ENCODE measurements around the gene TPSG1.
"Not testable (repeated sequence)": the region's sequence is repeated elsewhere in the genome, so short reads cannot be mapped to it uniquely, and the experiment has no call there.

Gene TPSG1
- total RNA-seq: 0 to 0.48 reads per million in 2 donors

GRCh38 chr16:1225051-1225451, at the start of gene TPSG1:
TSS of gene TPSG1 (minus strand) at chr16:1225268. CDS start at chr16:1225252, 16 bp downstream.
- DNase-seq: no peak

DNA sequence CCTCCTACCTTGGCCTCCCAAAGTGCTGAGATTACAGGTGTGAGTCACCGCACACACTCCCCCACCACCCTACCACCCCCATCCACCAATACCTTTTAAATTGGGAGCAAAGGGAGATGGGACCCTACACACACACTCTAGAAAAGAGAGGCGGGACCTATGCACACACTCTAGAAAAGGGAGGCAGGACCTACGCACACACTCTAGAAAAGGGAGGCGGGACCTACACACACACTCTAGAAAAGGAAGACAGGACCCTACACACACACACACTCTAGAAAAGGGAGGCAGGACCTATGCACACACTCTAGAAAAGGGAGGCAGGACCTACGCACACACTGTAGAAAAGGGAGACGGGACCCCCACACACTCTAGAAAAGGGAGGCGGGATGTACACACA, 49.7 kb upstream of the TPSG1 start:
- DNase-seq: no peak

- DNase-seq: no peak
These were observed 48.7 kb upstream of the TPSG1 start for GRCh38 chr16:1273816-1274215.

- no peak for DNase-seq
These were observed 47.6 kb upstream of the TPSG1 start for GRCh38 chr16:1272453-1273198.

GRCh38 chr16:1271724-1272413, 46.8 kb upstream of the TPSG1 start:
- not testable (repeated sequence) for DNase-seq

DNA sequence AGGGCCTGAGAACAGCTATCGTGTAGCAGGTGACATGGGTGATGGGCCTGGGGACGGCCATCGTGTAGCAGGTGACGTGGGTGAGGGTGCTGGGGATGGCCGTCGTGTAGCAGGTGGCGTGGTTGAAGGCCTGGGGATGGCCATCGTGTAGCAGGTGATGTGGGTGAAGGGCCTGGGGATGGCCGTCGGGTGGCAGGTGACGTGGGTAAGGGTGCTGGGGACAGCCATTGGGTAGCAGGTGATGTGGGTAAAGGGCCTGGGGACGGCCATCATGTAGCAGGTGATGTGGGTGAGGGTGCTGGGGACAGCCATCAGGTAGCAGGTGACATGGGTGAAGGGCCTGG, 46.3 kb upstream of the TPSG1 start:
- DNase-seq: no peak

- not testable (repeated sequence) for DNase-seq
These were observed 44.4 kb upstream of the TPSG1 start for GRCh38 chr16:1269418-1269817.

GRCh38 chr16:1265826-1266225, 40.8 kb upstream of the TPSG1 start:
- DNase-seq: no peak

DNA sequence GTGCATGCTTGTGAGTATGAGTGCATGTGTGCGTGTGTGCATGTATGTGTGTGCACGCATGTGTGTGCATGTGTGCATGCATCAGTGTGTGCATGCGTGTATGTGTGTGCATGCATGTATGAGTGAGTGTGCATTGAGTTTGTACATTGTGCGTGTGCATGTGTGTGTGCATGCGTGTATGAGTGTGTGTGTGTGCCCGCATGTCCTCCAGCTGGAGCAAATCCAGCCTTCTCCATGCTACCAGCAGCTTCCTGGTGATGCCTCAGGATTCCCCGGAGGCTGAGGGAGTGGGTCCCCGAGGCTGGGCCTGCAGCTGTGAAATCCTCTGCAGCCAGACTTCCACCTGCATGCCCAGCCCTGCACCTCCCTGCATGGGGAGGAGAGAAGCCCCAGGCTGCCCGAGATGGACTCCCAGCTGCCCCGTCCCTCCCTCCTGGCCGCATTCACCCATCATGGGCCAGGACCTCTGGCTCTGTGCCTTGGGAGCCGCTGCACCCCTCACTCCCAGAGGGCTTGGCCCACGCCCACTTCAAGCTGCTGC, 40.1 kb upstream of the TPSG1 start:
- DNase-seq: no peak

DNA sequence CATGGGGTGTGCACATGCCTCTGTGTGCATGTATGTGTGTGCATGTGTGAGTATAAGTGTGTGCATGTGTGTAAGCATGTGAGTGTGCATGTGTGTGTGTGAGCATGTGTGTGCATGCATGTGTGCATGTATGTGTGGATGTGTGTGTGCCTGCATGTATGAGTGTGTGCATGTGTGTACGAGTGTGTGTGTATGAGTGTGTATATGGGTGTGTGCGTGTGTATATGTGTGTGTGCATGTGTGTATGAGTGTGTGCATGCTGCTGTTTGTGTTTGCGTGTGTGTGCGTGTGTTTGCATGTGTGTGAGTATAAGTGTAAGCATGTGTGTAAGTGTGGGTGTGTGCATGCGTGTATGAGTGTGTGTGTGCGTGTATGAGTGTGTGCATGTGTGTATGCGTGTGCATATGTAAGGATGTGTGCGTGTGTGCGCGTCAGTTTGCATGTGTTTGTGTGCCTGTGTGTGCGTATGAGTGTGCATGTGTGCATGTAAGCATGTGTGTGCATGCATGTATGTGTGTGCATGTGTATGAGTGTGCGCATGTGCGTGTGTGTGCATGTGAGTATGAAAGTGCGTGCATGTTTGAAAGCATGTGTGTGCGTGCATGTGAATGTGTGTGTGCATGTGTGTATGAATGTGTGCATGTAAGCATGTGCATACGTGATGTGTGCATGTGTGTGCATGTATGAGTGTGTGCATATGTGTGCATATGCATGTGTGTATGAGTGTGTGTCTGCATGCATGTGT, 39.4 kb upstream of the TPSG1 start:
- no peak for DNase-seq

DNA sequence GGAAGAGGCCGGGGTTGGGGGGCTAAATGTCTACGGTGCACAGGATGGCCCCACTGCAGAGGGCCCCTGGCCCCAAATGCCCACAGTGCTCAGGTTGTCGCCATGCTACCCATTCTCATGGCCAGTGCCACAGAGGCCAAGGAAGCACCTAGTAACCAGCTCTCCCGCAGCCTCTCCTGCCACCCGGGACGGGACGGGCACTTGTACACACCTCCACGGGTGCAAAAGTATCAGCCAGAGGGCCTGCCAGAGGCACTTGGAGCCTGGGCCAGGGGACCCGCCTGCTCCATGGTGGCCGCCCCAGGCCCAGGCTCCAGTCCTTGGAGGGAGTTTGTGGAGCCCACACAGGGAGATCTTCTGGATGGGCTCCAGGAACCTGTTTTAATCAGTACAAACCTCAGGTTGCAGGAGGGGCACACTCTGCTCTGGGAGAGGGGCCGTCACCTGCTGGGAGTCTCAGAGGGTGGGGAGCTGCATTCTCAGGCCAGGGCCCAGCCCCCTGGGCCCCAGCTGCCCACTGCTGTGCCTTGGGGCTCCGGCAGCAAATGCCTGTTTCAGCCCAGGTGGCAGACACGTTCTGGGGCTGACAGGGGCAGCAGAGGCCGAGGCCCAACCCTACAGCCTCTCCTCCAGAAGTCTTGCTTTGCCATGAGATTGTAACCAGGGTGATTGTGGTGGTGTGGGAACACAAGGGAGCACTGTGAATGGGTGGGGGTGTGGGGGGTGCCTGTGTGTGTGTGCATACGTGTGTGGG, 38.7 kb upstream of the TPSG1 start:
- no peak for DNase-seq

- no peak for DNase-seq
These were observed 37.8 kb upstream of the TPSG1 start for GRCh38 chr16:1262846-1263221.

DNA sequence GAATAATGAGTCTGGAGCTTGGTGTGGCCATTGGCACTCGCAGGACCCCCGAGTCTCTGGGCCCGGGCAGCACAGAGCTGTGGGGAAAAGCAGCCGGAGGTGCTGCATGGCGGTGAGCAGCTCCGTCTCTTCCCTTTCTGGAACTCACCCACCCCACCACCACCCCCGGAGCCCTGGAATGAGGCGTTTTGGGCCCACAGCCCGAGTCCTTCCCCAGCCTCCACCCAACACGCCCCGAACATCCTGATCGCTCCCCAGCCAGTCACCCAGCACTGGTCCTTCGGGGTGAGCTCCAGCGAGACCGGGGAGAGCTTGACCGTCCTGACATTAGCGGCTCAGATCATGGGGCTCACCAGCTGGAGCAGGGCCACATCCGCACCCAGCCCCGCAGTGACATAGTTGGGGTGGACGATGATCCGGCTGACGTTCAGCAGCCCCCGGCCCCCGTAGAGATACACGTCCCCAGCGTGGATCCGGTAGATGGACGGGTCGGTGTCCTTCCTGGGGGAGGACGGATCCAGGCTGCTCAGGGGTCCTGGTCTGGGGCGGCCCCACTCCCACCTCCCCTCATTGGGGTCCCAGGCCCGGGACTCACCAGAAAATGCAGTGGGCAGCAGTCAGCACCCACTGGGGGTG, 37.3 kb upstream of the TPSG1 start:
- DNase-seq: no peak

- no peak for DNase-seq
These were observed 36.2 kb upstream of the TPSG1 start for GRCh38 chr16:1261131-1261892.

GRCh38 chr16:1260101-1260680, 35.1 kb upstream of the TPSG1 start:
- no peak for DNase-seq

GRCh38 chr16:1259760-1260068, 34.6 kb upstream of the TPSG1 start:
- no peak for DNase-seq

- DNase-seq: no peak
These were observed 34.1 kb upstream of the TPSG1 start for GRCh38 chr16:1258906-1259759.

GRCh38 chr16:1258225-1258600, 33.1 kb upstream of the TPSG1 start:
- no peak for DNase-seq

DNA sequence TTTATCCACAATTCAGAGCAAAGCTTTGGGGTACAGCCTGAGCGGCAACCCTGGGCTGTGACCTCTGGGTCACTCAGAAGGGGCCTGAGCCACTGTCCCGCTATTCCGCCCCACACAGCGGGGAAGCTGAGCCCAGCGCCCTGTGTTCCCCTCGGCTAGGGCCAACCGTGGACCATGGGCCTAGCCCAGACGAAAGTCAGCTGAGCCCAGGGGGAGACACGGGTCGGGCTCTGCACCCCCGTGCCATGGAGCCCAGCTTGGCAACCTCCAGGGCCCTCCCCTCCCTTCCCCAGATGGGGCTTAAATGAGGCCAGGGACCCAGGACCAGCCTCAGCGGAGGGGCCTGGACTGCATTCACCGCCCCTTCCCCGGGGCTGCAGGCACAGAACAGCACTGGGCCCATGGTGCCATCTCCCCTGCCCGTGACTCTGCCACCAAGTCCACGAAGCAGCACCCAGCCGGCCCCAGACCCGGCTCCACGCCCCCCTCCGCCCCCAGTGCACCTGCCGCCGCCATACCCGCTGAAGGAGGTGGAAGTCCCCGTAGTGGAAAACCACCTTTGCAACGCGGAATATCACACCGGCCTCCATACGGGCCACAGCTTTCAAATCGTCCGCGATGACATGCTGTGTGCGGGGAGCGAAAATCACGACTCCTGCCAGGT, 32.6 kb upstream of the TPSG1 start:
- DNase-seq: no peak

- no peak for DNase-seq
These were observed 31.8 kb upstream of the TPSG1 start for GRCh38 chr16:1256874-1257322.

Measured in activated gamma-delta T cell (primary cell).